GM12891 (cell line): ENCODE measurements around the gene LRRC1.

ENCODE experiments used
- POLR2A ChIP-seq: IDR thresholded peaks from 2 replicates; pipeline ENCODE4 v1.6.1; 2011; ENCODE audit warnings: low read depth, low read length, control low read depth
- POLR2AphosphoS5 ChIP-seq: IDR thresholded peaks from 2 replicates; pipeline ENCODE4 v1.6.1; 2011; ENCODE audit warnings: low read depth, low read length, control low read depth
- TAF1 ChIP-seq: IDR thresholded peaks from 2 replicates; pipeline ENCODE4 v1.6.1; 2011; ENCODE audit warnings: low read depth, low read length, control low read depth

DNA sequence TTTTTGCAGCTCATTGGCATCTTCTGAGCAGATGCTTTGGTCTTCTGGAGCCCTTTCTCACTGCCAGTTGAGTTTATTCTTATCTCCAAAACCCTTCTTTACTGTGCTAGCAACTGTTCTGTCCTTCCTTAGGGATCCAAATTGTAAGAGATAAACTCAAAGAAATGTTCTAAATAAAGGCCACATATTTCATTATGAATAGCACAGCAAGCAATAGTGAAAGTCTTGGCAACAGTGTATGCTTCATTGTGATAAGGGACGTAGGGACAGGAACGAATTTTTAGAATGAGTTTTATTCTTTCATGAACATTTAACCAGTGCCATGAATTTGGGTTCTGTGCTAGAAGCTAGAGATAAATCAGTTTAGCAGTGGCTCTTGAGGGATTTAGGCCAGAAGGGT, 61.1 kb downstream of the LRRC1 start:
- no peak for TF ChIP-seq POLR2AphosphoS5
- no peak for TF ChIP-seq POLR2A
- no peak for TF ChIP-seq TAF1
